Endothelial cell (in vitro differentiated cells): Measurements from ENCODE around the gene BTN3A1. TPM values are rescaled to one million over a fixed set of nuclear protein-coding genes. Genes with fewer than 3 reads are reported as not detected.
"Not testable (repeated sequence)": the region's sequence is repeated elsewhere in the genome, so short reads cannot be mapped to it uniquely, and the experiment has no call there.

Source experiments
- DNase-seq: peaks from one replicate; pipeline ENCODE4 v3.0.0; 2021; ENCODE audit warnings: low spot score
- H3K27ac Mint-ChIP-seq: one replicate; pipeline ENCODE4 v1.8.0; 2021; ENCODE audit warnings: mixed read lengths, inconsistent platforms; ENCODE audit not compliant: unreplicated experiment
- H3K27me3 Mint-ChIP-seq: one replicate; pipeline ENCODE4 v1.8.0; 2021; ENCODE audit warnings: mild to moderate bottlenecking, moderate library complexity, mixed read lengths, inconsistent platforms; ENCODE audit not compliant: unreplicated experiment
- H3K36me3 Mint-ChIP-seq: one replicate; pipeline ENCODE4 v1.8.0; 2021; ENCODE audit warnings: mild to moderate bottlenecking, low read depth, mixed read lengths, inconsistent platforms; ENCODE audit not compliant: unreplicated experiment
- H3K4me1 Mint-ChIP-seq: one replicate; pipeline ENCODE4 v1.8.0; 2021; ENCODE audit warnings: mild to moderate bottlenecking, mixed read lengths, inconsistent platforms; ENCODE audit not compliant: unreplicated experiment
- H3K4me3 Mint-ChIP-seq: one replicate; pipeline ENCODE4 v1.8.0; 2021; ENCODE audit warnings: mild to moderate bottlenecking, mixed read lengths, inconsistent platforms; ENCODE audit not compliant: unreplicated experiment
- H3K9me3 Mint-ChIP-seq: one replicate; pipeline ENCODE4 v1.8.0; 2021; ENCODE audit warnings: mixed read lengths, inconsistent platforms; ENCODE audit not compliant: unreplicated experiment
- total RNA-seq: library from RNA; stranded (reverse); fragmentation: NEBNext Ultra II Directional; extraction: Animal tissue kit (Norgen Biotek cat#: 25700); gene quantifications from one replicate; pipeline ENCODE4 v1.2.1, GENCODE V29; 2021; ENCODE audit not compliant: unreplicated experiment
- TF ChIP-seq, protein P1 (sequence below): fragments of 200-600 bp; sonication (generic); IDR thresholded peaks from one replicate; pipeline ENCODE4 v1.5.0; 2021; ENCODE audit warnings: antibody characterized with exemption; ENCODE audit not compliant: unreplicated experiment

BTN3A1 gene
- total RNA-seq, 1 donor from 2014 or later = 7.1 TPM

DNA sequence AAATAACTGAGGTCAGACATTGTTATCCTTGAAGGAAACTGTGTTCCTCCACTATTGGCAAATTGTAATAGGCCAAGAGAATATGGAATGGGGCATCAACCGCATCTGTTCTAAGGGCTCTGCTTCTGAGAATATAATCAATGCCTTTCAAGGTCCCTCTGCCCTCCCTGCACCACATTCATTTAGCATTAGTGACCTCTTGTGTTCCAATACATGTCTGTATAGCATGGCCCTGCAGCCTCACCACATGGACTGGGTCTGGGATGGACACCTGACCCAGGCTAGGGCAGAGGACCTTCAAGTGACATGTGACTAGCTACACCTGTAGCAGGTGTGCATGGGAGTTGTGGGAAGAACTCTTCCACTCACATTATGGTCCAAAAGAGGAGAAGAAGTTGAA lies 14.2 kb downstream of the BTN3A1 start:
- Mint-ChIP-seq H3K4me1 (peaks cover 19% of the 10 kb centered on the region), H3K27me3 (peaks cover 2% of the 10 kb centered on the region), H3K4me3 (no peak overlapping the region), H3K9me3 (peaks cover 3% of the 10 kb centered on the region), H3K36me3 (peaks cover 8% of the 10 kb centered on the region), H3K27ac (no peak overlapping the region)
- TF ChIP-seq, protein P1, sequence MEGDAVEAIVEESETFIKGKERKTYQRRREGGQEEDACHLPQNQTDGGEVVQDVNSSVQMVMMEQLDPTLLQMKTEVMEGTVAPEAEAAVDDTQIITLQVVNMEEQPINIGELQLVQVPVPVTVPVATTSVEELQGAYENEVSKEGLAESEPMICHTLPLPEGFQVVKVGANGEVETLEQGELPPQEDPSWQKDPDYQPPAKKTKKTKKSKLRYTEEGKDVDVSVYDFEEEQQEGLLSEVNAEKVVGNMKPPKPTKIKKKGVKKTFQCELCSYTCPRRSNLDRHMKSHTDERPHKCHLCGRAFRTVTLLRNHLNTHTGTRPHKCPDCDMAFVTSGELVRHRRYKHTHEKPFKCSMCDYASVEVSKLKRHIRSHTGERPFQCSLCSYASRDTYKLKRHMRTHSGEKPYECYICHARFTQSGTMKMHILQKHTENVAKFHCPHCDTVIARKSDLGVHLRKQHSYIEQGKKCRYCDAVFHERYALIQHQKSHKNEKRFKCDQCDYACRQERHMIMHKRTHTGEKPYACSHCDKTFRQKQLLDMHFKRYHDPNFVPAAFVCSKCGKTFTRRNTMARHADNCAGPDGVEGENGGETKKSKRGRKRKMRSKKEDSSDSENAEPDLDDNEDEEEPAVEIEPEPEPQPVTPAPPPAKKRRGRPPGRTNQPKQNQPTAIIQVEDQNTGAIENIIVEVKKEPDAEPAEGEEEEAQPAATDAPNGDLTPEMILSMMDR = no peak
- DNase-seq = no peak

DNA sequence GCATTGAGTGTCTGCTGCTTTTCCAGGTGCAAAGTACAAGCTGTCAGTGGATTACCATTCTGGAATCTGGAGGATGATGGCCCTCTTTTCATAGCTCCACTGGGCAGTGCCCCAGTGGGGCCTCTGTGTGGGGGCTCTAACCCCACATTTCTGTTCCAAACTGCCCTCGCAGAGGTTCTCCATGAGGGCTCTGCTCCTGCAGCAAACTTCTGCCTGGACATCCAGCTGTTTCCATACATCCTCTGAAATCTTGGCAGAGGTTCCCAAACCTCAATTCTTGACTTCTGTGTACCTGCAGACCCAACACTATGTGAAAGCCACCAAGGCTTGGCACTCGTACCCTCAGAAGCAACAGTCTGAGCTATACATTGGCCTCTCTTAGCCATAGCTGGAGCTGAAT lies 16.0 kb downstream of the BTN3A1 start:
- not testable (repeated sequence) for H3K4me3 Mint-ChIP-seq, H3K27ac Mint-ChIP-seq, H3K27me3 Mint-ChIP-seq, H3K4me1 Mint-ChIP-seq, H3K9me3 Mint-ChIP-seq, DNase-seq
- peaks cover 11% of the 10 kb centered on the region for H3K36me3 Mint-ChIP-seq

DNA sequence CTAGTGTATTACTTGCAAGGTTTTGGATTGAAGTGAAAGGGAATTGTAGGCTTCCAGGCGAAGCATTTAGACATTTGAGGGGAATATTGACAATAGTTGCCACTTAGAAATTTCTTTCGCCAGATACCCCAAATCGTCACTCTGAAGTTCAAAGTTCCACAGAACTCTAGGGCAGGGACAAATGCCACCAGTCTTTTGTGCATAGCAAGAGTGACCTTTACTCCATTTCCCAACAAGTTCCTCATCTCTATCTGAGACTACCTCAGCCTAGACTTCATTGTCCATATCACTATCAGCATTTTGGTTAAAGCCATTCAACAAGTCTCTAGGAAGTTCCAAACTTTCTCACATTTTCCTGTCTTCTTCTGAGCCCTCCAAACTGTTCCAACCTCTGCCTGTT lies 16.7 kb downstream of the BTN3A1 start:
- not testable (repeated sequence) for H3K4me3 Mint-ChIP-seq, H3K27ac Mint-ChIP-seq, H3K27me3 Mint-ChIP-seq, H3K4me1 Mint-ChIP-seq, H3K9me3 Mint-ChIP-seq, DNase-seq
- peaks cover 14% of the 10 kb centered on the region for H3K36me3 Mint-ChIP-seq

DNA sequence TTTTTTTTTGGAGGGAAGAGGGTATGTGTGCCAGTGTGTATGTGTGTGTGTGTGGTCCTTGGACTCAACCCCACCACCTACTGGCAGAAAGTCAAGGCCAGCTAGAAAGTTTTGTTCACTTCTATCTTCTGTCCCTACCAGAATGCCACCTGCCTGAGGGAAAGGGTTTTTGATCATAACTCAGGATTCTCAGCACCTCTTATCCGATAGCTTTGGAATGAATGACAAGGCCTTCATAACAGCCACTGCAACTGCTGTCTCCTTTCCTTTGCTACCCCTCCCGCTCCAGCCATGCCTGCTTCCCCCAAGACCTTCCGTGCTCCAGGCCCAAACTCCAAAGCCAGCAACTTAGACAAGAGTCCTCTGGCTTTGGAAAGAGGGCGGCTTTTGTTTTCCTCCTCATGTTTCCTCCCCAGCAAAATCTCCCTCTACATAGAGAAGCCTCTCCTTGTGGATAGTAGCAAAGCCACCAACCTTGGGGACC lies 18.7 kb downstream of the BTN3A1 start:
- peaks cover 3% of the 10 kb centered on the region for H3K9me3 Mint-ChIP-seq
- peaks cover 12% of the 10 kb centered on the region for H3K4me1 Mint-ChIP-seq
- H3K27me3 Mint-ChIP-seq = peaks cover 2% of the 10 kb centered on the region
- TF ChIP-seq, protein P1 = peak; percentile 54
- H3K4me3 Mint-ChIP-seq = no peak overlapping the region
- peak; percentile 38 for DNase-seq
- H3K27ac Mint-ChIP-seq = no peak overlapping the region
- peaks cover 20% of the 10 kb centered on the region for H3K36me3 Mint-ChIP-seq

DNA sequence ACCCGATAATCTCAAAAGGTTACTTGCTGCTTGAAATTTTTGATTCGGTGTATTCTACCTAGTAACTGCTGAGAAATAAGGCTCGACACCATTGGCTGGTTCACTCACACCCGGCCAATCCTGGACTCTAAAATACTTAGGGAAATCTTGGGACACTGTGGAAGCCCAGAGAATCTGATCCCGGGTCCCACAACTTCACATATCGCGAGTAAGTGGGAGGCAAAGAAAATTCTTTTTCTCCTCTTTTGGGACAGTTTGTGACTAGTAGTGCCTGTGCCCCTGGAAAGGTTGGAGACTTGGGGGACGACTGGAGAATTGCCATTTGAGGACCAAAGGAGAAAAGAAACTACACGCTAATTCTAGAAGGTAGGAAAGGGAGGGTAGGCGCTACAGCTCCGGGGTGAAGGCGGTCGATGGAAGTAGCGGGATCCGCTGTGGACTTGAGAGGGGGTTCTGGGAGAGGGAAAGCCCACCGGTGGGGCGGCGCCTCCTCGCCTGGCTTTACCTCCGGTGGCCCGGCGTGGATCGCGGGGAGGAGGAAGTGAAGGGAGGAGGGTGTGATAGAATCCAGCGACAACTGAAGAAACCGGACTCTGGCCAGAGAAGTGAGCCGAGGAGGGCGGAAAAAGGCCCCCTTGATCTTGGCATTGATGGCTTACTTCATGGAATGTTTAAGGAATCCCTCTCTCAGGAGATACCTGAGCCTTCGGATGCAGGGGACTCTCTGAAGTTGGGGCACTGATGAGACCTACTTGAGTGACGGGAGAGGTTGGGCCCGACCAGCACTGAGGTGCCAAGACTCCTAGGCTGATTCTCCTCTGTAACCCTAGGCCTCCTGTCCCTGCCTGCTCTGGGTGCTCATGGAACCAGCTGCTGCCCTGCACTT lies 19.4 kb downstream of the BTN3A1 start:
- Mint-ChIP-seq H3K4me1 (peaks cover 18% of the 10 kb centered on the region), H3K9me3 (peaks cover 3% of the 10 kb centered on the region), H3K27me3 (peaks cover 2% of the 10 kb centered on the region), H3K27ac (no peak overlapping the region), H3K4me3 (no peak overlapping the region), H3K36me3 (peaks cover 26% of the 10 kb centered on the region)
- peak; percentile 62 for DNase-seq
- TF ChIP-seq, protein P1 = no peak

DNA sequence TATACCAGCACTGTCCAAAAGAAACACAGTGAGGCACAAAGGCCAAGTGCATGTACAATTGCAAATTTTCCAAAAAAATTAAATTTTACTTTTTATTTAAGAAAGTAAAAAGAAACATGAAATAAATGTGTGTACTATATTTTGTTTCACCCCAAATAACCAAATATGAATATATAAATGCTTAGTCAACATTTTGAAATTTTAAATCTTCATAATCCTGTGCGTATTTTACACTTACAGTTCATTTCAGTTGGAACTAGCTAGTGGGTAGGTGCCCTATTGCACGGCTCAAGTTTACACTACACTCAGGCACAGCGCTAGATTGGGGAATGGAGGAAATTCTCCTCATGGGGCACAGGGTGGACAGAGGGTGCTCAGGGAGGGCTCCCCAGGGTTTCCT lies 20.3 kb downstream of the BTN3A1 start:
- Mint-ChIP-seq H3K27ac (no peak overlapping the region), H3K36me3 (peaks cover 29% of the 10 kb centered on the region), H3K9me3 (peaks cover 3% of the 10 kb centered on the region), H3K4me3 (peak overlapping the region; percentile 30), H3K4me1 (peaks cover 18% of the 10 kb centered on the region), H3K27me3 (peaks cover 2% of the 10 kb centered on the region)
- DNase-seq = no peak
- TF ChIP-seq, protein P1 = no peak
